HCT116 (cell line): Measurements from ENCODE around the gene RYR2. TPM values are rescaled to one million over a fixed set of nuclear protein-coding genes. Genes with fewer than 3 reads are reported as not detected.

Experiments
- ATAC-seq: fragments of 200-7000 bp; cut with Tn5 transposase; 2 replicates; pipeline ENCODE4 v1.9.1; 2020; ENCODE audit warnings: mild to moderate bottlenecking, moderate library complexity
- BruUV-seq: library from RNA; stranded (reverse); fragments of 400-500 nt; replicated peaks from 2 replicates; lab custom pipeline; 2021; lab: Mats Ljungman, UMichigan
- CTCF ChIA-PET: fragments of 300-600 bp; sonication (Branson Sonifier 250); formaldehyde crosslinking; loops from one replicate; lab custom pipeline; 2021; ENCODE audit warnings: antibody characterized with exemption; lab: Charles Lee
- POLR2A ChIA-PET: fragments of 300-600, 350-600 bp; sonication (Branson Sonifier 250); formaldehyde crosslinking; loops from one replicate; lab custom pipeline; 2021; ENCODE audit warnings: antibody characterized with exemption; lab: Charles Lee
- RAD21 ChIA-PET, 2 experiments: fragments of 300-600 bp; sonication (Branson Sonifier 250); formaldehyde crosslinking; loops; one replicate each; lab custom pipeline; 2023; ENCODE audit warnings: low total read pairs in 2 of 2; ENCODE audit not compliant: uncharacterized antibody in 2 of 2, unreplicated experiment in 2 of 2, low non-redundant PET in 1 of 2; lab: Charles Lee
- DNase-seq: peaks from one replicate; pipeline ENCODE4 v3.0.0-alpha.2; 2010; ENCODE audit warnings: low read depth, low spot score
- H2AFZ ChIP-seq: fragments of 200-600 bp; shearing (Covaris generic), sonication (generic); 2 replicates; pipeline ENCODE4 v1.6.1; 2017; ENCODE audit warnings: low read depth, mixed run types, mixed read lengths, antibody characterized with exemption, low read length; ENCODE audit not compliant: poor library complexity, severe bottlenecking
- H3K27ac ChIP-seq: 2 replicates; pipeline ENCODE4 v1.5.1; 2012; ENCODE audit warnings: low read depth, low read length
- H3K27me3 ChIP-seq: fragments of 200-600 bp; sonication (generic); 2 replicates; pipeline ENCODE4 v1.6.1; 2016; ENCODE audit warnings: mixed run types, low read length, mixed read lengths; ENCODE audit not compliant: insufficient read depth
- H3K36me3 ChIP-seq, 2 experiments: fragments of 200-500 bp in 1 of 2; fragments of 200-600 bp in 1 of 2; sonication (Bioruptor generic) in 1 of 2; sonication (generic) in 1 of 2; 2 replicates each; pipeline versions ENCODE4 v1.5.1 to v1.6.1; 2014 to 2016; ENCODE audit warnings: low read length in 2 of 2, inconsistent platforms in 1 of 2, mixed read lengths in 1 of 2, mixed run types in 1 of 2; ENCODE audit not compliant: insufficient read depth in 2 of 2, control insufficient read depth in 1 of 2
- H3K4me1 ChIP-seq, 2 experiments: fragments of 200-600 bp in 1 of 2; sonication (generic) in 1 of 2; 2 replicates each; pipeline versions ENCODE4 v1.5.1 to v1.6.1; 2012 to 2017; ENCODE audit warnings: low read length in 2 of 2, inconsistent platforms in 1 of 2, mild to moderate bottlenecking in 1 of 2, mixed read lengths in 1 of 2, mixed run types in 1 of 2, moderate library complexity in 1 of 2; ENCODE audit not compliant: insufficient read depth in 2 of 2, control insufficient read depth in 1 of 2
- H3K4me2 ChIP-seq: fragments of 200-600 bp; sonication (generic); 2 replicates; pipeline ENCODE4 v1.6.1; 2017; ENCODE audit warnings: mixed run types, low read length, mixed read lengths
- H3K4me3 ChIP-seq, 2 experiments: fragments of 200-600 bp in 1 of 2; sonication (generic) in 1 of 2; replicated peaks in 1 of 2; 2 replicates each; pipeline ENCODE4 v1.5.1; 2011 to 2016; ENCODE audit warnings: low read length in 2 of 2, control low read depth in 1 of 2, low read depth in 1 of 2, mild to moderate bottlenecking in 1 of 2, mixed read lengths in 1 of 2, mixed run types in 1 of 2
- H3K79me2 ChIP-seq: fragments of 200-600 bp; sonication (generic); 2 replicates; pipeline ENCODE4 v1.6.1; 2017; ENCODE audit warnings: mild to moderate bottlenecking, mixed run types, low read length, moderate library complexity, mixed read lengths; ENCODE audit not compliant: insufficient read depth
- H3K9ac ChIP-seq: fragments of 200-600 bp; sonication (generic); 2 replicates; pipeline ENCODE4 v1.6.1; 2016; ENCODE audit warnings: low read length, mixed read lengths
- H3K9me2 ChIP-seq: fragments of 200-600 bp; sonication (generic), shearing (Covaris generic); 2 replicates; pipeline ENCODE4 v1.6.1; 2017; ENCODE audit warnings: mixed run types, mild to moderate bottlenecking, moderate library complexity; ENCODE audit not compliant: insufficient read depth
- H3K9me3 ChIP-seq, 2 experiments: fragments of 200-500 bp in 1 of 2; fragments of 200-600 bp in 1 of 2; sonication (Bioruptor generic) in 1 of 2; sonication (generic) in 1 of 2; 2 replicates each; pipeline ENCODE4 v1.6.1; 2014 to 2017; ENCODE audit warnings: low read length in 2 of 2, mixed read lengths in 2 of 2, inconsistent platforms in 1 of 2, low read depth in 1 of 2, mild to moderate bottlenecking in 1 of 2, mixed run types in 1 of 2, moderate library complexity in 1 of 2; ENCODE audit not compliant: control insufficient read depth in 1 of 2, insufficient read depth in 1 of 2
- H4K20me1 ChIP-seq: fragments of 200-600 bp; sonication (generic), shearing (Covaris generic); 2 replicates; pipeline ENCODE4 v1.6.1; 2017; ENCODE audit warnings: mixed run types, mild to moderate bottlenecking, moderate library complexity; ENCODE audit not compliant: insufficient read depth
- ATF3 ChIP-seq: IDR thresholded peaks from 2 replicates; pipeline ENCODE4 v1.6.1; 2012
- CBX3 ChIP-seq: IDR thresholded peaks from 2 replicates; pipeline ENCODE4 v1.6.1; 2012; ENCODE audit warnings: low read depth
- CTCF ChIP-seq, 3 experiments: fragments of 200-600 bp in 1 of 3; sonication (generic) in 1 of 3; IDR thresholded peaks in 2 of 3; conservative IDR thresholded peaks in 1 of 3; 2 replicates each; pipeline ENCODE4 v1.5.1; 2012 to 2017; ENCODE audit warnings: low read depth in 2 of 3, low read length in 2 of 3, antibody characterized with exemption in 1 of 3, borderline replicate concordance in 1 of 3, control low read depth in 1 of 3, mild to moderate bottlenecking in 1 of 3, mixed read lengths in 1 of 3, mixed run types in 1 of 3, moderate library complexity in 1 of 3; ENCODE audit not compliant: insufficient read depth in 1 of 3
- ELF1 ChIP-seq: IDR thresholded peaks from 2 replicates; pipeline ENCODE4 v1.6.1; 2012; ENCODE audit warnings: low read depth, borderline replicate concordance
- EZH2phosphoT487 ChIP-seq: fragments of 200-600 bp; IDR thresholded peaks from 2 replicates; pipeline ENCODE4 v1.6.1; 2018; ENCODE audit warnings: antibody characterized with exemption, borderline replicate concordance
- FOSL1 ChIP-seq: IDR thresholded peaks from 2 replicates; pipeline ENCODE4 v1.6.1; 2012; ENCODE audit warnings: low read depth
- MAX ChIP-seq: IDR thresholded peaks from 2 replicates; pipeline ENCODE4 v1.6.1; 2012
- RAD21 ChIP-seq: IDR thresholded peaks from 2 replicates; pipeline ENCODE4 v1.6.1; 2012; ENCODE audit warnings: low read depth, mild to moderate bottlenecking
- SIN3A ChIP-seq: IDR thresholded peaks from 2 replicates; pipeline ENCODE4 v1.6.1; 2012; ENCODE audit warnings: low read depth
- SP1 ChIP-seq: IDR thresholded peaks from 2 replicates; pipeline ENCODE4 v1.6.1; 2012; ENCODE audit warnings: low read depth
- SRF ChIP-seq: IDR thresholded peaks from 2 replicates; pipeline ENCODE4 v1.6.1; 2012; ENCODE audit warnings: low read depth
- TCF7L2 ChIP-seq: IDR thresholded peaks from 2 replicates; pipeline ENCODE4 v1.7.0; 2011; ENCODE audit warnings: borderline replicate concordance, inconsistent platforms; ENCODE audit not compliant: insufficient read depth, insufficient read length; ENCODE audit errors: extremely low read depth
- ZNF274 ChIP-seq: fragments of 200-500 bp; sonication (Bioruptor generic); IDR thresholded peaks from 2 replicates; pipeline ENCODE4 v1.6.1; 2014; ENCODE audit warnings: mild to moderate bottlenecking, low read depth, low read length, inconsistent platforms
- intact Hi-C: fragments of 100-400 bp; cut with micrococcal nuclease; formaldehyde crosslinking; loops from 2 replicates; pipeline ENCODE4 v1.10.0; 2022
- total RNA-seq: library from RNA; stranded (reverse); gene quantifications from one replicate; pipeline ENCODE4 v1.2.1, GENCODE V29; 2021; ENCODE audit not compliant: unreplicated experiment

RYR2 gene
- total RNA-seq, 1 experiment from 2014 or later = 0.02 TPM

GRCh38 chr1:237154157-237154556, 112.2 kb downstream of the RYR2 start:
- Histone ChIP-seq H3K4me1 (no peaks in the 10 kb centered on the region), H3K36me3 (no peaks in the 10 kb centered on the region), H3K9ac (no peak overlapping the region), H3K27me3 (no peaks in the 10 kb centered on the region), H3K27ac (no peak overlapping the region), H3K4me3 (no peak overlapping the region), H2AFZ (no peak overlapping the region), H3K9me2 (no peaks in the 10 kb centered on the region), H3K79me2 (no peaks in the 10 kb centered on the region), H3K4me2 (no peak overlapping the region), H3K9me3 (no peaks in the 10 kb centered on the region), H4K20me1 (no peaks in the 10 kb centered on the region)
- CTCF ChIA-PET = no interaction called here
- no TSS peak for BruUV-seq
- RAD21 ChIA-PET = interaction anchor here in 1 of 2 experiments (0.7 kb wide), 1 partner anchor 528 kb away, joined by 3 read pairs; no protein-coding TSS in a partner anchor
- intact Hi-C loops = no loop called here
- ATAC-seq (no peak), DNase-seq (no peak)
- TF ChIP-seq RAD21 = no peak
- TF ChIP-seq ZNF274 = no peak
- TF ChIP-seq CBX3 = no peak
- TF ChIP-seq SP1 = no peak
- no peak for TF ChIP-seq SIN3A
- no peak for TF ChIP-seq ELF1
- no peak for TF ChIP-seq FOSL1
- TF ChIP-seq ATF3 = no peak
- TF ChIP-seq CTCF (IDR thresholded peaks at IDR 0.05 in 2 of 3, conservative IDR thresholded peaks at IDR 0.05 in 1 of 3; ENCODE audit: borderline replicate concordance in 1 of 3, insufficient read depth in 1 of 3, low read depth in 2 of 3, low read length in 2 of 3) = no peak
- TF ChIP-seq EZH2phosphoT487 = no peak
- TF ChIP-seq TCF7L2 = no peak
- no peak for TF ChIP-seq SRF
- TF ChIP-seq MAX = no peak
- POLR2A ChIA-PET = no interaction called here
